Measurements from ENCODE around the gene LEPROT.

LEPROT gene

GRCh38 chr1:65393928-65394327, 26.5 kb upstream of the LEPROT start:
- WGBS (ENCODE audit: extremely low coverage, insufficient coverage, low lambda C conversion rate): no CpG with 5 or more reads among the region's 1 CpG

DNA sequence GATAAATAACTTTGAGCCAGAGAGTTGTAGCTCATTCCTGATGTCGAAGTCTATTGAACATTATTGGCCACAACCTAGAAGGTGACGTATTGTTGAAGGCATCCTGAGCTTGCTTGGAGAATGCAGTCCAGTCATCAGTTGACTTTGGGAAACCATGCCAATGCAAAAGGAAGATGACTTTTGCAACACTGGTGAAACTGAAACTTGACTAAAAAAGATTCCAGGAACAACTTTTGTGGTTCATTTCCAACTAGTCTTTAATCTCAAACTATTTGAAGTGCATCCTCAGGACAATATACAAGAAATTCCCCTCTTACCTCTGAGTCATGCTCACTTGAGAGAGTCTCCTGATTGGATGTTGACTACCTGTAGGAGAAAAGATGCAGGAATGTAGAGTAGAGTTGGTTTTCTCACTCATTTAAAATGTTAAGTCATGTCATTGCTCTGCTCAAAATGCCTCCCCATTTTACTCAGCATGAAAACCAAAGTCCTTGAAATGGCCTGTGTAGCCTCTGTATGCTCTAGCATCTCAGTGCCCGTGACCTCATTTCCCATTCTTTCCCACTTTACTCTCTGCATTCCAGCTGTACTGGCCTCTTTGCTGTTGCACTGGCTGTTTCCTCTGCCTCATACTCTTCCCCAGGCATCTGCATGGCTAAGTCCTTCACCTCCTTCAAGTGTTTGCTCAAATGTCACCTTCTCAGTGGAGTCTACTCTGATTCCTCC, 24.4 kb upstream of the LEPROT start:
- Histone ChIP-seq H4K5ac (ENCODE audit: low read length) (no peak overlapping the region), H3K79me1 (ENCODE audit: low read length) (no peaks in the 10 kb centered on the region), H2AK5ac (ENCODE audit: low read length) (no peak overlapping the region), H2BK120ac (ENCODE audit: low read depth, low read length) (no peak overlapping the region), H3K4me2 (ENCODE audit: low read length) (no peak overlapping the region), H4K8ac (ENCODE audit: low read depth, low read length) (no peak overlapping the region), H3K18ac (ENCODE audit: low read length) (no peak overlapping the region), H3K36me3 (ENCODE audit: control insufficient read depth, insufficient read depth, low read length) (no peaks in the 10 kb centered on the region), H3K4ac (ENCODE audit: low read depth, low read length) (no peak overlapping the region), H3K27ac (ENCODE audit: low read depth, low read length) (no peak overlapping the region), H3K27me3 (ENCODE audit: insufficient read depth, low read length, poor library complexity) (no peaks in the 10 kb centered on the region), H3K56ac (ENCODE audit: low read length) (no peak overlapping the region), H3K9ac (ENCODE audit: low read length) (no peak overlapping the region), H2BK15ac (replicated peaks; ENCODE audit: low read depth) (no peak overlapping the region), H2BK5ac (ENCODE audit: low read length) (no peak overlapping the region), H3K4me1 (ENCODE audit: control insufficient read depth, low read depth, low read length) (no peaks in the 10 kb centered on the region), H3K4me3 (ENCODE audit: low read length) (no peak overlapping the region), H3K79me2 (ENCODE audit: control insufficient read depth, insufficient read depth, low read length) (no peaks in the 10 kb centered on the region), H3K23ac (ENCODE audit: low read length) (no peak overlapping the region)
- WGBS (ENCODE audit: extremely low coverage, insufficient coverage, low lambda C conversion rate): no CpG with 5 or more reads among the region's 3 CpGs
- peak; percentile 88 for DNase-seq

More at GRCh38 chr1:65393928-65394327, 26.5 kb upstream of the LEPROT start:
- Histone ChIP-seq H4K5ac (ENCODE audit: low read length) (no peak overlapping the region), H3K4me1 (ENCODE audit: control insufficient read depth, low read depth, low read length) (no peaks in the 10 kb centered on the region), H3K4me3 (ENCODE audit: low read length) (no peak overlapping the region), H2BK120ac (ENCODE audit: low read depth, low read length) (no peak overlapping the region), H3K27ac (ENCODE audit: low read depth, low read length) (no peak overlapping the region), H3K27me3 (ENCODE audit: insufficient read depth, low read length, poor library complexity) (no peaks in the 10 kb centered on the region), H3K56ac (ENCODE audit: low read length) (no peak overlapping the region), H4K8ac (ENCODE audit: low read depth, low read length) (no peak overlapping the region), H3K79me1 (ENCODE audit: low read length) (no peaks in the 10 kb centered on the region), H2AK5ac (ENCODE audit: low read length) (no peak overlapping the region), H3K9ac (ENCODE audit: low read length) (no peak overlapping the region), H3K4ac (ENCODE audit: low read depth, low read length) (no peak overlapping the region), H2BK15ac (replicated peaks; ENCODE audit: low read depth) (no peak overlapping the region), H3K23ac (ENCODE audit: low read length) (no peak overlapping the region), H3K79me2 (ENCODE audit: control insufficient read depth, insufficient read depth, low read length) (no peaks in the 10 kb centered on the region), H3K4me2 (ENCODE audit: low read length) (no peak overlapping the region), H3K18ac (ENCODE audit: low read length) (no peak overlapping the region), H3K36me3 (ENCODE audit: control insufficient read depth, insufficient read depth, low read length) (no peaks in the 10 kb centered on the region), H2BK5ac (ENCODE audit: low read length) (no peak overlapping the region)
- no peak for DNase-seq

DNA sequence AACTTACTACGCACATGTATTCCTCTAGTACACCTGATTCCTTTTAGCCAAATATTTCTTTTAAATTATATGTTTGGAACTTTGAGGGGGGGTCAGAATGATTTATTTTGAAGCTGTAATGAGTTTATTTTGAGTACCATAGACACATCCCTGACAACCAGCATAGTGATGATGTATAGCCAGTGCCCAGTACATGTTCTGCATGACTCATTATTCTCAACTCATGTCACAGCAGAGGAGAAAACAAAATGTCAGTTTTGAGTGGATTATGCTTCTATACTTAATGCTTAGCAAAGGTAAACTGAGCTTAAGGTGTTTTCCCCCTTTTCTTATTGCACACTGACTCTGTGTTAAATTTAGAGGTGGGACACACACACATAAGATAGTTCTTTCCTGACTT, 22.4 kb upstream of the LEPROT start:
- H3K36me3 ChIP-seq (ENCODE audit: control insufficient read depth, insufficient read depth, low read length): no peaks in the 10 kb centered on the region
- no peak overlapping the region for H3K56ac ChIP-seq (ENCODE audit: low read length)
- no peak overlapping the region for H3K18ac ChIP-seq (ENCODE audit: low read length)
- H4K8ac ChIP-seq (ENCODE audit: low read depth, low read length): no peak overlapping the region
- H3K27me3 ChIP-seq (ENCODE audit: insufficient read depth, low read length, poor library complexity): no peaks in the 10 kb centered on the region
- no peak for DNase-seq
- no peak overlapping the region for H4K5ac ChIP-seq (ENCODE audit: low read length)
- H3K4me2 ChIP-seq (ENCODE audit: low read length): no peak overlapping the region
- no CpG with 5 or more reads among the region's 1 CpG for WGBS (ENCODE audit: extremely low coverage, insufficient coverage, low lambda C conversion rate)
- H2BK120ac ChIP-seq (ENCODE audit: low read depth, low read length): no peak overlapping the region
- H3K27ac ChIP-seq (ENCODE audit: low read depth, low read length): no peak overlapping the region
- H3K4me1 ChIP-seq (ENCODE audit: control insufficient read depth, low read depth, low read length): no peaks in the 10 kb centered on the region
- H2BK15ac ChIP-seq (replicated peaks; ENCODE audit: low read depth): no peak overlapping the region
- H2BK5ac ChIP-seq (ENCODE audit: low read length): no peak overlapping the region
- no peak overlapping the region for H3K9ac ChIP-seq (ENCODE audit: low read length)
- no peak overlapping the region for H3K4me3 ChIP-seq (ENCODE audit: low read length)
- no peak overlapping the region for H3K23ac ChIP-seq (ENCODE audit: low read length)
- no peaks in the 10 kb centered on the region for H3K79me1 ChIP-seq (ENCODE audit: low read length)
- no peak overlapping the region for H2AK5ac ChIP-seq (ENCODE audit: low read length)
- H3K4ac ChIP-seq (ENCODE audit: low read depth, low read length): no peak overlapping the region
- H3K79me2 ChIP-seq (ENCODE audit: control insufficient read depth, insufficient read depth, low read length): no peaks in the 10 kb centered on the region

DNA sequence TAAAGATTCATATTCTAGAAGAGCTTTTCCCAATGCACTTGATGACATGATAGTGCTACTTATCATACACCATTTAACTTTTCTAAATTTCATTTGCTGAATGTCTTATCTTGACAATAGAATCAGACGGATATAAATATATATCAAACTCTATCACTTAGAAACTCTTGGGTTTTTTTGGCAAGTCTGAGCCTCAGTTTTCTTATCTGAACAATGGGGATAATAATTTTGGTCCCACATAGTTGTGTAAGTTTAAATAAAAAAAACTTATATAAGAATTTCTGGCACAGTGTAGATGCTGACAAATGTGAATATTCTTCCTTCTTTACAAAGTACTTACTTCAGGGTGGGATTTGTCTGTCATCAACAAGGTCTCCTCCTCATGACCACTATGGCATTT, 21.5 kb upstream of the LEPROT start:
- Histone ChIP-seq H3K27me3 (ENCODE audit: insufficient read depth, low read length, poor library complexity) (no peaks in the 10 kb centered on the region), H4K5ac (ENCODE audit: low read length) (no peak overlapping the region), H3K4me1 (ENCODE audit: control insufficient read depth, low read depth, low read length) (no peaks in the 10 kb centered on the region), H3K79me2 (ENCODE audit: control insufficient read depth, insufficient read depth, low read length) (no peaks in the 10 kb centered on the region), H3K36me3 (ENCODE audit: control insufficient read depth, insufficient read depth, low read length) (no peaks in the 10 kb centered on the region), H3K4me3 (ENCODE audit: low read length) (no peak overlapping the region), H3K4me2 (ENCODE audit: low read length) (no peak overlapping the region), H4K8ac (ENCODE audit: low read depth, low read length) (no peak overlapping the region), H2AK5ac (ENCODE audit: low read length) (no peak overlapping the region), H3K23ac (ENCODE audit: low read length) (no peak overlapping the region), H2BK120ac (ENCODE audit: low read depth, low read length) (no peak overlapping the region), H2BK15ac (replicated peaks; ENCODE audit: low read depth) (no peak overlapping the region), H3K9ac (ENCODE audit: low read length) (no peak overlapping the region), H3K27ac (ENCODE audit: low read depth, low read length) (no peak overlapping the region), H2BK5ac (ENCODE audit: low read length) (no peak overlapping the region), H3K4ac (ENCODE audit: low read depth, low read length) (no peak overlapping the region), H3K18ac (ENCODE audit: low read length) (no peak overlapping the region), H3K79me1 (ENCODE audit: low read length) (no peaks in the 10 kb centered on the region), H3K56ac (ENCODE audit: low read length) (no peak overlapping the region)
- no peak for DNase-seq
- no CpG with 5 or more reads among the region's 1 CpG for WGBS (ENCODE audit: extremely low coverage, insufficient coverage, low lambda C conversion rate)

GRCh38 chr1:65401612-65402011, 18.9 kb upstream of the LEPROT start:
- no peak overlapping the region for H2BK120ac ChIP-seq (ENCODE audit: low read depth, low read length)
- H2BK15ac ChIP-seq (replicated peaks; ENCODE audit: low read depth): no peak overlapping the region
- no peak overlapping the region for H2BK5ac ChIP-seq (ENCODE audit: low read length)
- WGBS (ENCODE audit: extremely low coverage, insufficient coverage, low lambda C conversion rate): no CpG with 5 or more reads among the region's 3 CpGs
- no peak overlapping the region for H3K4ac ChIP-seq (ENCODE audit: low read depth, low read length)
- H3K27me3 ChIP-seq (ENCODE audit: insufficient read depth, low read length, poor library complexity): no peaks in the 10 kb centered on the region
- H3K4me1 ChIP-seq (ENCODE audit: control insufficient read depth, low read depth, low read length): no peaks in the 10 kb centered on the region
- H3K27ac ChIP-seq (ENCODE audit: low read depth, low read length): no peak overlapping the region
- H3K9ac ChIP-seq (ENCODE audit: low read length): no peak overlapping the region
- H3K4me2 ChIP-seq (ENCODE audit: low read length): no peak overlapping the region
- no peak overlapping the region for H4K5ac ChIP-seq (ENCODE audit: low read length)
- no peaks in the 10 kb centered on the region for H3K79me2 ChIP-seq (ENCODE audit: control insufficient read depth, insufficient read depth, low read length)
- H3K79me1 ChIP-seq (ENCODE audit: low read length): no peaks in the 10 kb centered on the region
- no peak for DNase-seq
- H2AK5ac ChIP-seq (ENCODE audit: low read length): no peak overlapping the region
- H3K23ac ChIP-seq (ENCODE audit: low read length): no peak overlapping the region
- H4K8ac ChIP-seq (ENCODE audit: low read depth, low read length): no peak overlapping the region
- H3K36me3 ChIP-seq (ENCODE audit: control insufficient read depth, insufficient read depth, low read length): no peaks in the 10 kb centered on the region
- H3K56ac ChIP-seq (ENCODE audit: low read length): no peak overlapping the region
- no peak overlapping the region for H3K18ac ChIP-seq (ENCODE audit: low read length)
- no peak overlapping the region for H3K4me3 ChIP-seq (ENCODE audit: low read length)

DNA sequence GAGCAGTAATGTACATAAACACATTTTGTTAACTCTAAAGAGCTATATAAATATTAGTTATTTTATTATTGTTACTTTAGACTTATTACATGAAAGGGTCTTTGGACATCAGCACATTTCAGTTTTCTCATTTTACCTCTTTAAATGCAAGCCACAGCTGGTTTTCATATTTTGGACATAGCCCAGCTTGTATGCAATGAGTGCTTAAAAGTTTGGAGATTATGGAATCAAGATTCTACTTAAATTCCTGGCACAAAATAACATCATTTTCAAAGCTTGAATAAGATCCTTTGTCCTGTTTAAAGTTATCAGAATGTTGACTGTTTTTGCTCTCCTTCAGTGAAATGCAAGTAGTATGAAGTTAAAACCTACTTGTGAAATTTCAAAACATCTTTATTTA, 15.5 kb upstream of the LEPROT start:
- no peak for DNase-seq

More for the DNA sequence above, 15.5 kb upstream of the LEPROT start:
- no peak overlapping the region for H3K18ac ChIP-seq (ENCODE audit: low read length)
- no peak overlapping the region for H2BK5ac ChIP-seq (ENCODE audit: low read length)
- no peaks in the 10 kb centered on the region for H3K4me1 ChIP-seq (ENCODE audit: control insufficient read depth, low read depth, low read length)
- no peaks in the 10 kb centered on the region for H3K79me2 ChIP-seq (ENCODE audit: control insufficient read depth, insufficient read depth, low read length)
- H4K5ac ChIP-seq (ENCODE audit: low read length): no peak overlapping the region
- H2AK5ac ChIP-seq (ENCODE audit: low read length): no peak overlapping the region
- H3K4ac ChIP-seq (ENCODE audit: low read depth, low read length): no peak overlapping the region
- no peak overlapping the region for H4K8ac ChIP-seq (ENCODE audit: low read depth, low read length)
- H3K27me3 ChIP-seq (ENCODE audit: insufficient read depth, low read length, poor library complexity): no peaks in the 10 kb centered on the region
- no peak overlapping the region for H2BK15ac ChIP-seq (replicated peaks; ENCODE audit: low read depth)
- H3K4me3 ChIP-seq (ENCODE audit: low read length): no peak overlapping the region
- no peak overlapping the region for H3K4me2 ChIP-seq (ENCODE audit: low read length)
- no peak overlapping the region for H3K56ac ChIP-seq (ENCODE audit: low read length)
- no peak overlapping the region for H3K27ac ChIP-seq (ENCODE audit: low read depth, low read length)
- no peak overlapping the region for H3K9ac ChIP-seq (ENCODE audit: low read length)
- no peak overlapping the region for H2BK120ac ChIP-seq (ENCODE audit: low read depth, low read length)
- no peak overlapping the region for H3K23ac ChIP-seq (ENCODE audit: low read length)
- no peaks in the 10 kb centered on the region for H3K36me3 ChIP-seq (ENCODE audit: control insufficient read depth, insufficient read depth, low read length)
- no peaks in the 10 kb centered on the region for H3K79me1 ChIP-seq (ENCODE audit: low read length)

All from mesendoderm (in vitro differentiated cells).